GM15510 (cell line): Measurements from ENCODE around the gene RAI1.

Experiments
- POLR2A ChIP-seq: IDR thresholded peaks from 3 replicates; pipeline ENCODE4 v1.6.1; 2011; ENCODE audit warnings: borderline replicate concordance; ENCODE audit not compliant: insufficient read length; ENCODE audit errors: extremely low read depth

Gene RAI1

GRCh38 chr17:17845046-17845775 is 164.0 kb downstream of the RAI1 start:
- TF ChIP-seq POLR2A = no peak

DNA sequence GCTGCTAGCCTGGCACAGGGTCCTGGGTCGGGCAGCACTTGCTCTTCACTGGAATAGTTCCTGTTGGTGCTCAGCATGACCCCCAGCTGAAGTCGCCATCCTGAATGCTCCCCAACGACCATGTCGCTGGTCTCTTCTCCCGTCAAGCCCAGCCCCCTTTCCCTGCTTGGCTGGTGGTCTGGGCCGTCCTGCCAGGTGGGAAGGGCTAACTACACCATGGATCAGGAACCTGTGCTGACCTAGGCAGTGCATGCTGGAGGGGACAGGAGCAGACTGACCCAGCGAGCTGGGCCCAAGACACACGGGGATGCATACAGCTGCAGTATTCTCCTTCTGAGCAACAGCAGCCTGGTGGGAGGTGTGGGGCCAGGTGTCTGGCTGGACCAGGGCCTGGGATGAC is 164.7 kb downstream of the RAI1 start:
- no peak for TF ChIP-seq POLR2A

- TF ChIP-seq POLR2A = no peak
These were observed 165.4 kb downstream of the RAI1 start for GRCh38 chr17:17846645-17847044.

- TF ChIP-seq POLR2A = no peak
These were observed 165.9 kb downstream of the RAI1 start for GRCh38 chr17:17847118-17847689.

- no peak for TF ChIP-seq POLR2A
These were observed 166.5 kb downstream of the RAI1 start for GRCh38 chr17:17847726-17848125.

DNA sequence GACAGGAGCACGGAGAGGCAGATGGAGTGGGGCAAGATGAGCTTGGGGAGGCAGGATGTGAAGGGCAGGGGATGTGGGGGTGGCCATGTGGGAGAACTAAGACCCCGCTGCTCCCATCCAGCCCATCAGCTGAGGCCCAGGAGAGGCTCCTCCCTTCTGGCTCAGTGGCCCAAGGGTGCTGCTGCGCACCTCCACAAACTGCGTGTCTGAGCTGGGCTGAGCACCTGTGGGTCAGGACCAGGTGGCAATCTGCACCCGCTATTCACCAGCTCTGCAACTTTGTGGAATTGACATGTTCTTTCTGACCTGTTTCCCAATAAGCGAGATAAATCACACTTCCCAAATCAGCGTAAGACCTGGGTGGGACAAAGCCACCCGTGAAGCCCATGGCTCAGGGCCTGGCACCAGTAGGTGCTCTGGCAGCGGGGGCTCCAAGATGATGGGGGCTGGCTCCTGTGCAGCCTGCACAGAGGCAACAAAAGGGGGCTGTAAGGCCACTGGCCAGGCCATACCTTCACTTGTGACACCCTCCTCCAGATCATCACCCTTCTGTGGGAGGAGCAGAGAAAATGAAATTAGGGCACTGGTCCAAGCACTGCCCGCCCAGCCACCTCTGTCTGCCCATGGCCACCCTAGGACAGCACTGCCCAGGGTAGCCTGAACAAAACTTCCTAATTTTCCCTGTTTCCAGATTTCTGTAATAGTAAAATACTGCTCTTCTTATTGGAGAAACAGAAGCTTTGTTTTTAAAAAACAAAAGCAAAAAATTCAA is 167.2 kb downstream of the RAI1 start:
- no peak for TF ChIP-seq POLR2A

GRCh38 chr17:17849147-17849820 is 168.0 kb downstream of the RAI1 start:
- no peak for TF ChIP-seq POLR2A

- TF ChIP-seq POLR2A = no peak
These were observed 168.7 kb downstream of the RAI1 start for GRCh38 chr17:17849845-17850373.

DNA sequence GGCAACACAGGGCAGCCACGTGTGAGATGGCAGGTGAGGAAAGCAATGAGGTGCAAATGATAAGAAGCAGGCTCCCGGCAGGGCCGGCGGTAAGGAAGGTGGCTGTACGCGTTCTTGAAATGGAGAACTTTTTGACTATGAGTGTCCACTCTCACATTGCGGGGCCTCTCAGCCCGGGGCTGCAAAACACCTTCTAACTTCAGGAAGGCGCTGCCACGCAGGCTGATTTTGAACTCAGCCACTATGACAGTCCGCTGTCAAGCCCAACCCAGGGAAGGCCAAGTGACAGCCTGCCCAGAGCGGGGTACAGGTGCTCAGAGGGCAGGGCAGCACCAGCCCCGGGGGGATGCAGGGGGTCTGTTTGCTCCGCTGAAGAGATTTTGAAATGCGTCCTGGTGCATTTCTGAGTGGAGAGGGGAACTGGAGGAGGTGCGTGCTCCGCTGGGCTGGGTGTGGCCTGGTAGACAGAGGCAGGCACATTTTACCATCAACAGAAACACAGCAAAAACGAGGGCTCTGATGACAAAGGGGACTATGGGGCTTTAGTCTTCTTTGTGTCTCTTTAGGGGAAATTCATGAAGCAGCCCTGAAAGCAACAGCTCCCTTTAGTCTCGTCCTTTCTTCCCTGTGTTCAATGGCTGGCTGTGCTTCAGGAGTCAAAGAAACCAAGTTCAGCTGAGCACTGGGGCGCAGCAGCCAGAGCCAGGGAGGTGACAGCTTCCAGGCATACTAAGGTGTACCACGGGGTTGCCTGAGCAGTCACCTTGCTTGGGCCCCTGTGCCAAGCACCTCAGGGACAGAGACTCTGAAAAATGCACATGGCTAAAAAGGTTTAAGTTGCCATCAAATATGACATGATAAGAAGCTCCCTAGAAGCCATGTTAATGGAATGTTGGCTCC is 170.1 kb downstream of the RAI1 start:
- no peak for TF ChIP-seq POLR2A

DNA sequence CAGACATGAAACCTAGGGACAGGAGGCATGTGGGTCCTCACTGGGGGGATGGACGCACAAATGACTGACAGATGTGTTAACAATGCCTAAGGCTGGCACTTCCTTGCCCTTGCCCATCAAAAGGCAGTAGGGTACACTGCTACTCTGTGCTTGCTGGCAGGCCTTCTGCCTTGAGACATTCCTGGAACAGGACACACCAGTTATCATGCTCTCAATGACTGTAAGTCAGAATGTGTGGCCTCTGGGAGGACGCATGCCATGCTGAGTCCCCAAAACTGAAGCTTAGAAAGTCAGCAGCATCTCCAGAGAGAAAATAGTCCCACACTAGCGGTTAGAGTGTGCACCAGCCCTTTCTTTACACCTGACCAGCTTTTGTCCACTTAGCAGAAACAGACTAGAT is 171.7 kb downstream of the RAI1 start:
- no peak for TF ChIP-seq POLR2A

- TF ChIP-seq POLR2A = no peak
These were observed 172.7 kb downstream of the RAI1 start for GRCh38 chr17:17853811-17854447.

- no peak for TF ChIP-seq POLR2A
These were observed 174.7 kb downstream of the RAI1 start for GRCh38 chr17:17855976-17856375.

GRCh38 chr17:17856386-17856785 is 175.1 kb downstream of the RAI1 start:
- TF ChIP-seq POLR2A = no peak
